ENCODE results near the gene TCTN1. TPM values are rescaled to one million over a fixed set of nuclear protein-coding genes. Genes with fewer than 3 reads are reported as not detected.
"Not testable (repeated sequence)": the region's sequence is repeated elsewhere in the genome, so short reads cannot be mapped to it uniquely, and the experiment has no call there.

TCTN1 gene
- total RNA-seq, 2 donors from 2014 or later = 3.5 to 6.4 TPM

DNA sequence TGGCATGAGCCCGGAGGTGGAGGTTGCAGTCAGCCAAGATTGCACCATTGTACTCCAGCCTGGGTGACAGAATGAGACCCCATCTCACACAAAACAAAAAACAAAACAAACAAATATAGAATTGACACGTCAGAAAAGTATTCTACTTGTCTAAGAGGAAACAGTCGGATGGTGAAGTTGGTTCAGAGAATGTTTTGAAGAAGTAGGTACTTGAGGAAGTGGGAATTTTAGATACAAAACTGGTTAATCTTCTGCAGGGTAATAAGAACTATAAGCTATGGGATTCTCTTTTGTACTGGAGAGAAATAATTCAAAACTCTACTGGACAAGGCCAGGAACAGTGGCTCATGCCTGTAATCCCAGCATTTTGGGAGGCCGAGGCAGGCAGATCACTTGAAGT lies 14.6 kb upstream of the TCTN1 start:
- peaks cover 7% of the 10 kb centered on the region for H3K4me1 Mint-ChIP-seq
- no peak overlapping the region for H3K4me3 Mint-ChIP-seq
- H3K27me3 Mint-ChIP-seq = no peaks in the 10 kb centered on the region
- no peaks in the 10 kb centered on the region for H3K9me3 Mint-ChIP-seq
- H3K36me3 Mint-ChIP-seq (ENCODE audit: low read depth) = no peaks in the 10 kb centered on the region
- H3K27ac Mint-ChIP-seq = no peak overlapping the region
- no peak for ATAC-seq (replicated peaks)

DNA sequence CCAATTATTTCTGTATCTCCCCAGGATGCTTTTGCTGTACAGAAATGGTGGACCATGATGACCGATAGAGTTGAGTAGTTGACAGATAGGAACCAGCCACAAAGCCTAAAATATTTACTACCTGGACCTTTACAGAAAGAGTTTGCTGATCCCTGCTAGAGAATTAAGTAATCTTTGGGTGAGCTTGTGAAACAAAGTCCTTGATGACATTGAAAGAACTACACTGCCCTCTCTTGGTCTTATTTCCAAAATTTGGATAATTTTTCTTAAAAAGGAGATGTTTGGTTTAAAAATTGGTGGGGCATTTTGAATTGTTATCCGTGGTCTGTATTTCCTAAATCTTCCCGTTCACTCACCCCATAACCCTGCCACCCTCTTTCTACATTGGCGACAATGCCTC lies 13.7 kb upstream of the TCTN1 start:
- H3K36me3 Mint-ChIP-seq (ENCODE audit: low read depth) = no peaks in the 10 kb centered on the region
- H3K4me1 Mint-ChIP-seq = peaks cover 7% of the 10 kb centered on the region
- no peaks in the 10 kb centered on the region for H3K27me3 Mint-ChIP-seq
- no peaks in the 10 kb centered on the region for H3K9me3 Mint-ChIP-seq
- H3K27ac Mint-ChIP-seq = no peak overlapping the region
- H3K4me3 Mint-ChIP-seq = no peak overlapping the region
- ATAC-seq (replicated peaks) = peak; percentile 29

DNA sequence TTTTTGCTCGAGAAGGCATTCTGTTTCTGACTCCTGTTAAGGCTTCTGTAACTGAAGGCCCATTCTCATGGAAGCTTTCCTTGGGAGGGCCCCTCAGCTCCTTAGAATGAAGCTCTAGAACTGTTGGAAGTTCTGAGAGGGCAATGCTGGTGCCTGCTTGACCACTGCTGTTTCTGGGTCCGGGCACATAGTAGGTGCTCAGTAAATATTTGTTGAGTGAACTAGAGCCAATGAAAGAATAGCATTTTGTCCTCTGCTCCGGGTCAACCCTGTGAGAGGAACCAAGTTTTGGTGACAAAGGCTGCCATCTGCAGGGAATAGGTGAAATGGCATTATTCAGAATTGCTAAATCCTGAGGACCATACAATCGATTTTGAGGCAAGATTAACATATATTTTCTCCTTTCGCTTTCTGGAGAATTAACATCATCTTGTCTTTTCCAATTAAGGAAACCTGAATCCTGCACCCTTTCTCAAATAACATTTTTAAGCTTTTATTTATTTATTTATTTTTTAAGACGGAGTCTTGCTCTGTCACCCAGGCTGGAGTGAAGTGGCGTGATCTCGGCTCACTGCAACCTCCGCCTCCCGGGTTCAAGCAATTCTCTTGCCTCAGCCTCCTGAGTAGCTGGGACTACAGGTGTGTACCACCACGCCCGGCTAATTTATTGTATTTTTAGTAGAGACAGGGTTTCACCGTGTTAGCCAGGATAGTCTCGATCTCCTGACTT lies 11.7 kb upstream of the TCTN1 start:
- peak; percentile 87 for ATAC-seq (replicated peaks)
- H3K27me3 Mint-ChIP-seq; H3K4me1 Mint-ChIP-seq; H3K27ac Mint-ChIP-seq; H3K36me3 Mint-ChIP-seq (ENCODE audit: low read depth); H3K4me3 Mint-ChIP-seq; H3K9me3 Mint-ChIP-seq: not testable (repeated sequence)

DNA sequence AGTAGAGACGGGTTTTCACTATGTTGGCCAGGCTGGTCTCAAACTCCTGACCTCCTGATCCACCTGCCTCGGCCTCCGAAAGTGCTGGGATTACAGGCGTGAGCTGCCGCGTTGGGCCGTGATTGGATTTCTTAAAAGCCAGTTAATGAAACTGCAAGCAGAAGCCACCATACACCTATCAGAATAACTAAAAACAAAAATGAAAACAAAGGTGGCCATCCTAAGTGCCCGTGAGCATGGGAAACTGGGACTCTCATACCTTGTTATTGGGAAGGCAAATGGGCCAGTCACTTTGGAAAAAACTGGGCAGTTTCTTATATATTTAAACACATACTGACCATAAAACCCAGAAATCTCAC lies 7.7 kb upstream of the TCTN1 start:
- Mint-ChIP-seq H3K9me3 (no peaks in the 10 kb centered on the region), H3K4me1 (no peaks in the 10 kb centered on the region), H3K36me3 (ENCODE audit: low read depth) (no peaks in the 10 kb centered on the region), H3K27ac (peak overlapping the region; percentile 88), H3K27me3 (no peaks in the 10 kb centered on the region), H3K4me3 (peak overlapping the region; percentile 82)
- no peak for ATAC-seq (replicated peaks)

DNA sequence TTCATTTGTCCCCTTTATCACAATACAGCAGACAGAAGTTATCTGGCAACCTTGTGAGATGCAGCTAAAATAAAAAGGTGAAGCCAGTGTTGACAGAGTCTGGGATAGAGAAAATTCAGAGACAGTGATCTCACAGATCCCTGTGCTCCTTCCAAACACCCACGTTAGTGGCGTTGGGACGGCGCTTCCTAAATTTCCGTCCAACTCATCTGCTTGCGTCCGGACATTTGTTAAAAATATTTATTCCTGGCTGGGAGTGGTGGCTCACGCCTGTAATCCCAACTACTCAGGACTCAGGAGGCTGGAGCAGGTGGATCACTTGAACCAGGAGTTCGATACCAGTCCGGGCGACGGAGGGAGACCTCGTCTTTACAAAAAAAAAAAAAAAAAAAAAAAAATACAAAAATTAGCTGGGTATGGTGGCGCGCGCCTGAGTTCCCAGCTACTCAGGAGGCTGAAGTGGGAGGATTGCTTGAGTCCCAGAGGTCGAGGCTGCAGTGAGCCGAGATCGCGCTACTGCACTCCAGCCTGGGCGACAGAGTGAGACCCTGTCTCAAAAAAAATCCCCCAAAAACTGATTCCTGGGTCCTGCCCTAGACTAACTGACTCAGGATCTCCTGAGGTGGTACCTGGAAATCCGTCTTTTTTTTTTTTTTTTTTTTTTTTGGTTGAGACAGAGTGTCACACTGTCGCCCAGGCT lies 708 bp upstream of the TCTN1 start:
- H3K4me3 Mint-ChIP-seq = peak overlapping the region; percentile 69
- no peaks in the 10 kb centered on the region for H3K9me3 Mint-ChIP-seq
- no peaks in the 10 kb centered on the region for H3K4me1 Mint-ChIP-seq
- H3K27ac Mint-ChIP-seq = peak overlapping the region; percentile 66
- H3K27me3 Mint-ChIP-seq = no peaks in the 10 kb centered on the region
- no peaks in the 10 kb centered on the region for H3K36me3 Mint-ChIP-seq (ENCODE audit: low read depth)
- no peak for ATAC-seq (replicated peaks)

DNA sequence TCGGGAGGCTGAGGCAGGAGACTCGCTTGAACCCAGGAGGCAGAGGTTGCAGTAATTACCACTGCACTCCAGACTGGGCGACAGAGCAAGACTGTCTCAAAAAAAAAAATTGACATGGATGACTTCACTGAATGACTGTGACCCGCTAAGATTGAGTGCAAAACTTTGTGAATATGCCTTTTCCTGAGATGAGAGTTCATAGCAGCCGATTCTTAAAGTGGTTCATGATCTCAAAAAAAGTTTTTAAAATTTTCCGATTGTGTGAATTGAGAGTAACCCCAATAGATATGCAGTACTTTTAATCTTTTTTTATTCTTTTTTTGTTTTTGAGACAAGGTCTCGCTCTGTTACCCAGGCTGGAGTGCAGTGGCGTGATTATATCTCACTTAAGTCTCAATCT lies 1.2 kb downstream of the TCTN1 start:
- no peaks in the 10 kb centered on the region for H3K4me1 Mint-ChIP-seq
- no peak for ATAC-seq (replicated peaks)
- no peaks in the 10 kb centered on the region for H3K36me3 Mint-ChIP-seq (ENCODE audit: low read depth)
- H3K27me3 Mint-ChIP-seq = no peaks in the 10 kb centered on the region
- H3K4me3 Mint-ChIP-seq = peak overlapping the region; percentile 69
- no peak overlapping the region for H3K27ac Mint-ChIP-seq
- no peaks in the 10 kb centered on the region for H3K9me3 Mint-ChIP-seq

DNA sequence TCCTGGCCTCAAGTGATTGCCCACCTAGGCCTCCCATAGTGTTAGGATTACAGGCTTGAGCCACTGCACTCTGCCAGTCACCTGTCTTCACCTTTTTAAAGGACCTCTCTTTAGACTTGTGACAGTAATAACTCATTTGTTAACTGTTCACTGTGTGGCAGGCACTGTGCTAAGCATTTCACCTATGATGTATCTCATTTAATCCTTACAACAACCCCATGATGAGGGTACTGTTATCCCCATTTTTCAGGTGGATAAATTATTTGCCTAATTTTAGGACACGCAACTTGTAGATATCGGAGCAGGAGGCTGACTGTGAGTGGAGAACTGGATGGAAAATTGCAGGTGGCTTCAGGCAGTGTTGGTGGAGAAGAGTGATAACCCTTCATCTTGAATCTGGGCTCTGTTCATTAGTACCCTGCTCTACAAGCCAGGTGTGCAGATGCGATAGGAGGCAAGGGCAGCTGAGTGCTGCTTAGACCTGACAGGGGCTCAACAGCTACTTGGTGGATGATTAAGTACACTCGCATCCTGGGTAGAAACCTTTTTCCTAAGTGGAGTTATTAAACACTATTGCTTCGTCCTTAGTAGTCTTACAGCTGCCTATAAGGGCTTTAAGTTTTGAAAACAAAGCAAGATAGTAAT lies 2.7 kb downstream of the TCTN1 start:
- Mint-ChIP-seq H3K4me1 (no peaks in the 10 kb centered on the region), H3K27ac (no peak overlapping the region), H3K27me3 (no peaks in the 10 kb centered on the region), H3K36me3 (ENCODE audit: low read depth) (no peaks in the 10 kb centered on the region), H3K4me3 (no peak overlapping the region), H3K9me3 (no peaks in the 10 kb centered on the region)
- no peak for ATAC-seq (replicated peaks)

DNA sequence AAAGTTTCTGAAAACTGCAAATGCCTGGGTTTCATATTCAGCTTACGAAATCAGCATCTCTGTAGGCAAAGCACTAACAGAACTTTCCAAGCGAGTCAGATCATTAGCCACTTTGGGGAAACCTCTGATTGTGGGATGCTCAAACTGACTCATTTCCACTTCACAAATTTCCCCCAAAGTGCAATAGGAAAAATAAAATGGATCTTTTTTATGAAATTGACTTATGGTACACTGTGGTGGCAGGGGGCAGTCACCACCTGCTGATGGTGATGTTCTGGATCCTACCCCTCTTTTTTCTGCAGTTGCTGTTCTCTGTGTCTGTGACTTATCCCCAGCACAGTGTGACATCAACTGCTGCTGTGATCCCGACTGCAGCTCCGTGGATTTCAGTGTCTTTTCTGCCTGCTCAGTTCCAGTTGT lies 5.6 kb downstream of the TCTN1 start:
- Mint-ChIP-seq H3K27ac (peak overlapping the region; percentile 52), H3K27me3 (no peaks in the 10 kb centered on the region), H3K9me3 (no peaks in the 10 kb centered on the region), H3K4me1 (no peaks in the 10 kb centered on the region), H3K4me3 (peak overlapping the region; percentile 41), H3K36me3 (ENCODE audit: low read depth) (no peaks in the 10 kb centered on the region)
- peak; percentile 93 for ATAC-seq (replicated peaks)

DNA sequence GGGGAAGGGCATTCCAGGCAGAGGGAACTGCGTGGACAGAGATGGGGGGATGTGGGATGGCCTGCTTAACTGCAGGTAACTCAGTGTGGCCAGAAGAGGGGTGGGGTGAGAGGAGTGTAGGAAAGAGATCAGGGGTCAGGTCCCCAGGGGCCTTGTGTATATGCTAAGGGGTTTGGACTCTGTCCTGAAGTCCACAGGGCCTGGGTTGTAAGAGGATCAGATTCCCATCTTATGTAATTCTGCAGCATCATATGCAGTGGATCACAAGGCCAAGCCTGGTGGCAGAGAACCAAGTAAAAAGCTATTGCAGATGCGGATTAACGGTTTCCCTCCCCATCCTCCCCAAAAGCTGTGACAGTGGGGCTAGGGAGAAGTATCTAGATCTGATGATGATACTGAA lies 8.7 kb downstream of the TCTN1 start:
- no peak overlapping the region for H3K4me3 Mint-ChIP-seq
- no peaks in the 10 kb centered on the region for H3K36me3 Mint-ChIP-seq (ENCODE audit: low read depth)
- no peak overlapping the region for H3K27ac Mint-ChIP-seq
- H3K9me3 Mint-ChIP-seq = no peaks in the 10 kb centered on the region
- no peak for ATAC-seq (replicated peaks)
- H3K27me3 Mint-ChIP-seq = no peaks in the 10 kb centered on the region
- H3K4me1 Mint-ChIP-seq = no peaks in the 10 kb centered on the region

DNA sequence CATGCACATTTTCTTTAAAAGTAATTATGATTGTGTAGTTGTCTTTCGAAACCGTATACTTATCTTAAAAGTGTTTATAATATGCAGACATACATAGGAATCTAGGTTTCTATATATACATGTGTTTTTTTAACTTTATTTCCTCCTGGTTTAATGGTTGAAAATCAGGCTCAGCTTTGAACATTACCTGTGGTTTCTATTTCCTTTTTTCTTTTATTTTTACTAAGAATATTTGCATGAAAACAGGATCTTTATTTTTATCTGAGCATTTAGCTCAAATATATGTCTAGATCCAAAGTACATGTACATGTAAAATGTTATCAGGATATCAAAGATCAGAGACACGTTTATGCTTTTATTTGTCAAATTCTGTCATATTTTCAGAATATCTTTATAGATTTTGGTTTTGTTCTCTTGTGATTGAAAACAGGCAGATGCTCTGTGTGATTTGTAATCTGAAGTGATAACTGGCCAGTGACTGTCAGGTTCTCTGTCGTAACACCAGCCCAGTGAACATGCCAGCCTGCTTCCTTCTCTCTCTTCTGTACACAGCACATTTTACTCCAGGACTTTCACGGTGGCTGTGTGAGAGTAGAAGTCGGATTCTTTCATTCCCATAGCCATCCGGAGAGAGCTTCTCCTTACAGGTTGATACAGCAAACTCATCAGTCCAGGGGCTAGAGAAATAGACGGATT lies 13.7 kb downstream of the TCTN1 start:
- H3K36me3 Mint-ChIP-seq (ENCODE audit: low read depth) = no peaks in the 10 kb centered on the region
- no peaks in the 10 kb centered on the region for H3K4me1 Mint-ChIP-seq
- no peak overlapping the region for H3K4me3 Mint-ChIP-seq
- no peak for ATAC-seq (replicated peaks)
- H3K27ac Mint-ChIP-seq = no peak overlapping the region
- H3K27me3 Mint-ChIP-seq = no peaks in the 10 kb centered on the region
- no peaks in the 10 kb centered on the region for H3K9me3 Mint-ChIP-seq

DNA sequence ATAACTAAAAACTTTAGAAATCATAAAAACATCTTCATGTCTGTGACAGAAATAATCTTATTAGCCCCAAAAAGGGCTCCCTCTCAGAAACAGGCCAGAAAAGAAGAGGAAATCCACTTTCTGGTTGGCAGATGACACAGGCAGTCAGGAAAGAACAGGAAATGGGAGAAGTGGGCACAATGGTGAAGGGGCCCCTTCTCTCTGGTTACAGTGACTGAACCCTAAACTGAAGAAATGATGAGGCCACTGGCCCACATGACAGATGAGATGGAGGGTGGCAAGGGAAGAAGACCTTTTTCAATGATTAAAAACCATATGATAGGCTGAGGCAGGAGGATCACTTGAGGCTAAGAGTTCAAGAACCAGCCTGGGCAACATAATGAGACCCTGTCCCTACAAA lies 21.1 kb downstream of the TCTN1 start:
- H3K36me3 Mint-ChIP-seq (ENCODE audit: low read depth) = no peaks in the 10 kb centered on the region
- H3K9me3 Mint-ChIP-seq = no peaks in the 10 kb centered on the region
- no peaks in the 10 kb centered on the region for H3K4me1 Mint-ChIP-seq
- H3K4me3 Mint-ChIP-seq = no peak overlapping the region
- no peaks in the 10 kb centered on the region for H3K27me3 Mint-ChIP-seq
- no peak overlapping the region for H3K27ac Mint-ChIP-seq
- no peak for ATAC-seq (replicated peaks)

DNA sequence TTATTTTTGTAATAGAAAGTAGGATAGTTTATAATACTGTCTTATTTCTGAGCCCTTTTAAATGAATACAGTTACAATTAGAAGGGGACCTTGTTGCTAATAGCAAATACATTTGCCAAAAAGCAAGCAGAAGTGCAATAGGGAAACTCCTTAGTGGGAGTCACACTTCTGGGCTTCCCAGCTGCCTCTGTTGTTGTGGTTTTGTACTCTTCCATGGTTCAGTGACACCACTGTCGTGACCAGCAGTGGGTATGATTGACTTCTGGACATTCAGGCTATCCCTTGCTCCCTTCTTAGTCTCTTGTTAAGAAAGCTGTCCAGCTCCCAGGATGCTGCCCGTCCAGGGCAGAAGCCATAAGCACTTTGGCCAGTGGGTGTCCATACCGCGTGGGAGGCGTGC lies 22.6 kb downstream of the TCTN1 start:
- H3K36me3 Mint-ChIP-seq (ENCODE audit: low read depth) = no peaks in the 10 kb centered on the region
- no peak overlapping the region for H3K27ac Mint-ChIP-seq
- ATAC-seq (replicated peaks) = no peak
- H3K9me3 Mint-ChIP-seq = no peaks in the 10 kb centered on the region
- no peaks in the 10 kb centered on the region for H3K27me3 Mint-ChIP-seq
- H3K4me3 Mint-ChIP-seq = no peak overlapping the region
- H3K4me1 Mint-ChIP-seq = no peaks in the 10 kb centered on the region

DNA sequence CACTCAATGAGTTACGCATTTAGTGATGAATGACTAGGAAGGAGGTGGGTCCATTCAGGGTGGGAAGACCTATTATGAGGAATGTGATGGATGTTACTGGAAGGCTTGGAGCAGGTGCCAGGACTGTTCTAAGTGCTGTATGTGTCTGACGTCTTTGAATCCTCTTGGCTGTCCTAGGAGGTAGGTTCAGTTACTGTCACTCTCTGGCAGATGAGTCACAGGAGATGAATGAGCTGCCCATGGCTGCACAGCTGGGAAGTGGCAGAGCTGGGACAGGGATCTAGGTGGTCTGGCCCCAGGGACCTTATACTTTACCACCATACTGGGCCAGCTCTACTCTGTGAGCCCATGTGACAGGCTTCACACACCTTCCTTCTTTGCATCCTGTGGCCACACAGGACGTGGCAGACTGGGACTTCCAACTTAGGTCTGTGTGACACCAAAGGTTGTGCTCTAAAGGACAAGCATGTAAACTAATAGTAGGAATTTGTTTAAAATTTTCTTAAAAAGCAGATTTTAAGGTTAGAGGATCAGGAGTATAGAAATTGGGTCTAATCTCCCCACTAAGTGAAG lies 24.0 kb downstream of the TCTN1 start:
- ATAC-seq (replicated peaks) = no peak
- Mint-ChIP-seq H3K27ac (no peak overlapping the region), H3K4me3 (no peak overlapping the region), H3K4me1 (no peaks in the 10 kb centered on the region), H3K27me3 (no peaks in the 10 kb centered on the region), H3K9me3 (no peaks in the 10 kb centered on the region), H3K36me3 (ENCODE audit: low read depth) (no peaks in the 10 kb centered on the region)

DNA sequence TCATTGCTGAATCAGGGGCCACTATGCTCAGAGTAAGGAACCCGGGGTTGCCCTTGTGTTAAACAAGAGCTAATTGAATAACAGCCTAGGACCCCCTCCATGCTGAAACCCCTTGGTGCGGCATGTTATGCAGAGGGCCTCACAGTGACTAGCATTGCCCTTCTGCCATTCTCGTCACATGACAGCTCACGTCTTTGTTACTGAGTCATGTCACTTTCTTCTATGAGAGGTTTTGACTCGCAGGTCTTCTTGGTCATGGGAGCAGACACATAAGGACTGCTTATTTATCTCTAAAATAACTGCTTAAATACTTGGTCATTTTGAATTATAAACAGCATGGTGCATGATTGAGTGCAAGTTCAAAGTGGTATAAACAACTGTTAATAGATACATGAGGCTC lies 24.9 kb downstream of the TCTN1 start:
- Mint-ChIP-seq H3K4me3 (no peak overlapping the region), H3K27ac (no peak overlapping the region), H3K36me3 (ENCODE audit: low read depth) (no peaks in the 10 kb centered on the region)

More for the DNA sequence above, 24.9 kb downstream of the TCTN1 start:
- no peaks in the 10 kb centered on the region for H3K9me3 Mint-ChIP-seq
- ATAC-seq (replicated peaks) = no peak
- no peaks in the 10 kb centered on the region for H3K4me1 Mint-ChIP-seq
- no peaks in the 10 kb centered on the region for H3K27me3 Mint-ChIP-seq

Data from activated T-helper 17 cell treated with anti-CD3 and anti-CD28 coated beads, Interleukin-2, amount 50 U/mL, for 72 hours (primary cell).